Thymus (tissue), 11 donors: Measurements from ENCODE around the gene OR13C2. TPM values are rescaled to one million over a fixed set of nuclear protein-coding genes. Genes with fewer than 3 reads are reported as not detected.
"Not testable (repeated sequence)": the region's sequence is repeated elsewhere in the genome, so short reads cannot be mapped to it uniquely, and the experiment has no call there.

ENCODE experiments used
- DNase-seq, 9 donors: peaks; one replicate each; pipeline ENCODE4 v3.0.0-alpha.2; 2013; ENCODE audit warnings: low spot score in 9 of 9, low read depth in 6 of 9, missing footprints in 1 of 9
- H3K27ac ChIP-seq, 2 donors: one replicate each; pipeline ENCODE4 v1.5.1; 2013; ENCODE audit warnings: control low read depth in 1 of 2, low read depth in 1 of 2, low read length in 1 of 2, mild to moderate bottlenecking in 1 of 2, moderate library complexity in 1 of 2
- H3K27me3 ChIP-seq, 2 donors: one replicate each; pipeline ENCODE4 v1.5.1; 2013; ENCODE audit warnings: low read length in 1 of 2; ENCODE audit not compliant: control insufficient read depth in 2 of 2, insufficient read depth in 1 of 2
- H3K36me3 ChIP-seq, 2 donors: one replicate each; pipeline ENCODE4 v1.5.1; 2013; ENCODE audit warnings: low read length in 1 of 2, mild to moderate bottlenecking in 1 of 2, moderate library complexity in 1 of 2; ENCODE audit not compliant: control insufficient read depth in 2 of 2, insufficient read depth in 2 of 2
- H3K4me1 ChIP-seq, 2 donors: one replicate each; pipeline ENCODE4 v1.5.1; 2013; ENCODE audit warnings: low read length in 2 of 2; ENCODE audit not compliant: control insufficient read depth in 2 of 2, insufficient read depth in 2 of 2
- H3K4me3 ChIP-seq, 2 donors: one replicate each; pipeline ENCODE4 v1.5.1; 2013; ENCODE audit warnings: low read length in 2 of 2, control low read depth in 1 of 2, mild to moderate bottlenecking in 1 of 2
- H3K9me3 ChIP-seq, 2 donors: one replicate each; pipeline ENCODE4 v1.5.1; 2013; ENCODE audit warnings: low read length in 1 of 2, mild to moderate bottlenecking in 1 of 2; ENCODE audit not compliant: control insufficient read depth in 2 of 2, insufficient read depth in 1 of 2
- WGBS: extraction: QIAGEN DNeasy Blood & Tissue Kit; methylation state at CpG from one replicate; pipeline ENCODE4 v1.1.7; 2013; 5-methylcytosine and 5-hydroxymethylcytosine counted together
- polyA plus RNA-seq: library from polyadenylated mRNA; stranded (reverse); fragments of 200-250 nt; gene quantifications from one replicate; pipeline ENCODE4 v1.2.3, GENCODE V29; 2013
- total RNA-seq: library from RNA; stranded (reverse); fragments of 120-200 nt; gene quantifications from one replicate; pipeline ENCODE4 v1.2.4, GENCODE V29; 2013
- donor health status: healthy.

Gene OR13C2
- total and polyA plus RNA-seq, 2 donors: not detected

DNA sequence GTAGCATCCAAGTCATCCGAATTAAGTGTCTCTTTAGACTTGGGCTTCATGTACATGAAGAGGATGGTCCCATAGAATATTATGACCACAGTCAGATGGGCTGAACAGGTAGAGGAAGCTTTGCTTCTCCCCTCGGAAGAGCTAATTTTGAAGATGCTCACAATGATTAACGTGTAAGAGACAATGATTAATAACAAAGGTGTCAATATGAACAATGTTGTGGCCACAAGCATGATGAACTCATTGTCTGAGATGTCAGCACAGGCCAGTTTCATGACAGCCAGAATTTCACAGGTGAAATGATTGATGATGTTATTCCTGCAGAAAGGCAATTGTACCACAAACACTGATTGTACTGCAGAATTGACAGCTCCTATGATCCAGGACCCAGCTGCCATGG lies 626 bp downstream of the OR13C2 start:
- 88% methylated on average over 3 of the region's 3 CpGs for WGBS
- no peak for DNase-seq
- H3K4me1 ChIP-seq: no peaks in the 10 kb centered on the region
- no peak overlapping the region for H3K27ac ChIP-seq
- H3K9me3 ChIP-seq: no peaks in the 10 kb centered on the region
- no peaks in the 10 kb centered on the region for H3K27me3 ChIP-seq
- no peaks in the 10 kb centered on the region for H3K36me3 ChIP-seq
- no peak overlapping the region for H3K4me3 ChIP-seq

DNA sequence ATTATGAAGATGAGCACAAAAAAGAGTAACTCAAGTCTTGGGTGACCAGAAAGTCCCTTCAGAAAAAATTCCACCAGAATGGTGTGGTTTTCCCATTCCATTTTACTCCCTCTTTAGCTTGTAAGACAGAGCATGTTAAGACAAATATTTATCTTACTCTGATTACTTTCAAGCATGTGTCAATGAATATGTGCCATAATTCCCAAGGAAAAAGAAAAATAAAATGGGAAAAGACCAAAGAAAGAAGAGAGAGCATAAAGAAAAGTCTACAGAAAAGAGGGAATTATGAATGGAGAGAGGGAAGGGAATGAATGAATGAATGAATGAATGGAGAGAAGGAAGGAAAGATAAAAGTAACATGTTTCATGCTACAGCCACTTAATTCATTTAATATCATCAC lies 6.1 kb downstream of the OR13C2 start, which contains the start of gene OR13C5:
Gene OR13C5 (minus strand): TSS at position 101 of the 400 bp plus-strand sequence. CDS start 0 bp downstream, at position 101.
- H3K36me3 ChIP-seq, DNase-seq, H3K27ac ChIP-seq, H3K4me1 ChIP-seq, H3K4me3 ChIP-seq, H3K9me3 ChIP-seq, H3K27me3 ChIP-seq: not testable (repeated sequence)

- 91% methylated on average over 3 of the region's 3 CpGs for WGBS
- not testable (repeated sequence) for H3K4me3 ChIP-seq, H3K36me3 ChIP-seq, H3K27me3 ChIP-seq, H3K9me3 ChIP-seq, DNase-seq, H3K27ac ChIP-seq, H3K4me1 ChIP-seq
Observed at GRCh38 chr9:104598749-104599148, 6.7 kb downstream of the OR13C2 start.

GRCh38 chr9:104589626-104590025 lies 15.8 kb downstream of the OR13C2 start:
- no peaks in the 10 kb centered on the region for H3K27me3 ChIP-seq
- 0% methylated on average over 1 of the region's 1 CpG for WGBS
- H3K27ac ChIP-seq: no peak overlapping the region
- H3K4me3 ChIP-seq: no peak overlapping the region
- no peak for DNase-seq
- no peaks in the 10 kb centered on the region for H3K36me3 ChIP-seq
- H3K4me1 ChIP-seq: no peaks in the 10 kb centered on the region
- H3K9me3 ChIP-seq: no peaks in the 10 kb centered on the region

DNA sequence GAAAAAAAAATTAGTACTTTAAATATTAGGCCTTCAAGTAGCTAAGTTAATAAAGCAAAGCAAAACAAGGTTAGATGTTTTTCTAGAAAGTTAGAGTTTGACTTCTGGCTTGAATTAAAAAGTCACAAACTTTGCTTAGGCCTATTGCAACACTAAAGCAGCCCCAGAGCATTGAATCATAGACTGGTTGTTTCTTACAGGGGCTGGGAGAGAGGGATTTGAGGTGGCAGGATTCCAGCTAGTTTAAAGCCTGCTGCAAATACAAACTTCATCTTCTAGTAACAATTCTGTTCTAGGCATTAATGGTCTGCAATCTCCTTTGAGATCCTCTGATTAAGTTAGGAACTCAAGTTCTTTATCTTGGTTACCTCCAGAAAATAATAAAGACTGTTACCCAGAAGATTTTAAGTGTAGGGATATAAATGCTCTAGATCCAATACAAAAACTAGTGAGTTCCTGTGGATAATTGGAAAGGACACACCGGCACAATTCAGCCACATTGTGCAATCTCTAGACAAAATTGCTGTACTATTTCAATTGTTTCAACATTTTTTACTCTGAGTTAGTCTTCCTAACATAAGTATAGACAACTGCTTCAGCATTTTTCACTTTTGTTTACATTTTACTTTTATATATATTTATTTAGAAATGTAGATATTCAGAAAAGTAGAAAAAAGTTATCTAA lies 18.8 kb downstream of the OR13C2 start:
- Histone ChIP-seq H3K36me3 (no peaks in the 10 kb centered on the region), H3K27ac (no peak overlapping the region), H3K4me3 (no peak overlapping the region), H3K9me3 (no peaks in the 10 kb centered on the region), H3K4me1 (no peaks in the 10 kb centered on the region), H3K27me3 (no peaks in the 10 kb centered on the region)
- DNase-seq: no peak
- WGBS: 0% methylated on average over 1 of the region's 1 CpG

GRCh38 chr9:104580562-104580961 lies 24.9 kb downstream of the OR13C2 start:
- no peaks in the 10 kb centered on the region for H3K9me3 ChIP-seq
- no peaks in the 10 kb centered on the region for H3K36me3 ChIP-seq
- H3K27ac ChIP-seq: no peak overlapping the region
- no peak for DNase-seq
- no peaks in the 10 kb centered on the region for H3K27me3 ChIP-seq
- no peak overlapping the region for H3K4me3 ChIP-seq
- WGBS: 93% methylated on average over 1 of the region's 1 CpG
- H3K4me1 ChIP-seq: no peaks in the 10 kb centered on the region

- no peak for DNase-seq
- WGBS: 91% methylated on average over 5 of the region's 5 CpGs
- H3K27me3 ChIP-seq: no peaks in the 10 kb centered on the region
- no peaks in the 10 kb centered on the region for H3K9me3 ChIP-seq
- H3K36me3 ChIP-seq: no peaks in the 10 kb centered on the region
- H3K4me3 ChIP-seq: no peak overlapping the region
- H3K27ac ChIP-seq: no peak overlapping the region
- H3K4me1 ChIP-seq: no peaks in the 10 kb centered on the region
Observed at GRCh38 chr9:104577263-104577662, 28.2 kb downstream of the OR13C2 start.

DNA sequence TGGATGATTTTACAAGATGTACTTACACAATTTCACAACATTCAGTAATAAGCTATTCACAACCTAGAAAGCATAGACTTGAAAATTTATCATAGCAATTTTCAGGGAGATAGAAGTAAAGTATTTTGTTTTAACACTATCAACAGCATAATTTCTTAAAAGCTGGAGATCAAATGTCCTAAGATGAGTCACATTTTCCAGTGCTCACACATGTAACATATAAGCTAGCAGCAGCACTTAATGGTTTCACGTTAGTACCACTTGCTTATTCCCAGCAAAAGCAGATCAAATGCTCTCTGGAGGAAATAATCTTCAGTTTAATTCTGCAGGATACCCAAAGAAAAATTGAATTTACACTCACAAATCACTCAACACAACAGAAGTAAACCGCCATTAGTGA lies 30.0 kb downstream of the OR13C2 start:
- Histone ChIP-seq H3K27me3 (no peaks in the 10 kb centered on the region), H3K27ac (no peak overlapping the region), H3K36me3 (no peaks in the 10 kb centered on the region), H3K4me1 (no peaks in the 10 kb centered on the region), H3K4me3 (no peak overlapping the region), H3K9me3 (no peaks in the 10 kb centered on the region)
- 94% methylated on average over 2 of the region's 2 CpGs for WGBS
- no peak for DNase-seq

DNA sequence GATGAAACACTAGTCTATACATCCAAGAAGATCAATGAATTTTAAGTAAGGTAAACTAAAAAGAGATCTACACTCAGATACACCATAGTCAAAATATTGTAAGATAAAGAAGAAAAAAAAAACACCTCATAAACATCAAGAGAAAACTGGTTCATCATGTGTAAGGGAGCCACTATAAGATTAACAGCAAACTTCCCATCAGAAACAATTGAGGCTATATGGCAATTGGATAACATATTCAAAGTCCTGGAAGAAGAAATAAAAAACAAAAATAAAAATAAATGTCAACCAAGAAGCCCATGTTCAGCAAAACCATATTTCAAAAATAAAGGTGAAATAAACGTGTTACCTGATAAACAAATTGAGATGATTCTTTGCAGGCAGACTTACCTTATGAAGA lies 32.8 kb downstream of the OR13C2 start:
- H3K27ac ChIP-seq: no peak overlapping the region
- no peaks in the 10 kb centered on the region for H3K9me3 ChIP-seq
- whole genome bisulfite sequencing: 90% methylated on average over 1 of the region's 1 CpG
- H3K27me3 ChIP-seq: no peaks in the 10 kb centered on the region
- no peaks in the 10 kb centered on the region for H3K4me1 ChIP-seq
- no peak overlapping the region for H3K4me3 ChIP-seq
- H3K36me3 ChIP-seq: no peaks in the 10 kb centered on the region
- DNase-seq: no peak
